ENCODE results near the gene CIAO2A.

DNA sequence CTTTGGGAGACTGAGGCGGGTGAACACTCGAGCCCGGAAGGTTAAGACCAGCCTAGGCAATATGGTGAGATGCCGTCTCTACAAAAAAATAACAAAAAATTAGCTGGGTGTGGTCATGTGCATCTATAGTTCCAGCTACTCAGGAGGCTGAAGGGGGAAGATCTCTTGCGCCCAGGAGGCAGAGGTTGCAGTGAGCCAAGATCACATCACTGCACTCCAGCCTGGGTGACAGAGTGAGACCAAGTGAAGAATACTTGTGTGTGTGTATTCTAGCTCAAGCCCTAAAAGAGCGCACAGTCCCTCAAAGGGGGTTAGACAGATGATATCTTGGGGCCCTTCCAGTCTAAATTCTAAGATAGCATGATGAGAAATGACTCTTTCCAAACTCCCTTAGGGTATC, 71.1 kb downstream of the CIAO2A start:
- TF ChIP-seq POLR2A (IDR thresholded peaks at IDR 0.05; ENCODE audit: low read depth, low read length), result no peak
- TF ChIP-seq, protein P1, sequence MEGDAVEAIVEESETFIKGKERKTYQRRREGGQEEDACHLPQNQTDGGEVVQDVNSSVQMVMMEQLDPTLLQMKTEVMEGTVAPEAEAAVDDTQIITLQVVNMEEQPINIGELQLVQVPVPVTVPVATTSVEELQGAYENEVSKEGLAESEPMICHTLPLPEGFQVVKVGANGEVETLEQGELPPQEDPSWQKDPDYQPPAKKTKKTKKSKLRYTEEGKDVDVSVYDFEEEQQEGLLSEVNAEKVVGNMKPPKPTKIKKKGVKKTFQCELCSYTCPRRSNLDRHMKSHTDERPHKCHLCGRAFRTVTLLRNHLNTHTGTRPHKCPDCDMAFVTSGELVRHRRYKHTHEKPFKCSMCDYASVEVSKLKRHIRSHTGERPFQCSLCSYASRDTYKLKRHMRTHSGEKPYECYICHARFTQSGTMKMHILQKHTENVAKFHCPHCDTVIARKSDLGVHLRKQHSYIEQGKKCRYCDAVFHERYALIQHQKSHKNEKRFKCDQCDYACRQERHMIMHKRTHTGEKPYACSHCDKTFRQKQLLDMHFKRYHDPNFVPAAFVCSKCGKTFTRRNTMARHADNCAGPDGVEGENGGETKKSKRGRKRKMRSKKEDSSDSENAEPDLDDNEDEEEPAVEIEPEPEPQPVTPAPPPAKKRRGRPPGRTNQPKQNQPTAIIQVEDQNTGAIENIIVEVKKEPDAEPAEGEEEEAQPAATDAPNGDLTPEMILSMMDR (IDR thresholded peaks at IDR 0.05; ENCODE audit: extremely low read depth in 1 of 2, insufficient read depth in 1 of 2, low read depth in 1 of 2, low read length in 2 of 2), result no peak
- TF ChIP-seq, protein P2, sequence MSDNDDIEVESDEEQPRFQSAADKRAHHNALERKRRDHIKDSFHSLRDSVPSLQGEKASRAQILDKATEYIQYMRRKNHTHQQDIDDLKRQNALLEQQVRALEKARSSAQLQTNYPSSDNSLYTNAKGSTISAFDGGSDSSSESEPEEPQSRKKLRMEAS (IDR thresholded peaks at IDR 0.05; ENCODE audit: insufficient read depth, insufficient read length), result no peak
- TF ChIP-seq JUN (IDR thresholded peaks at IDR 0.05; ENCODE audit: borderline replicate concordance, insufficient read depth, insufficient read length, low read depth), result no peak
